ENCODE measurements around the gene FAM50B.

DNA sequence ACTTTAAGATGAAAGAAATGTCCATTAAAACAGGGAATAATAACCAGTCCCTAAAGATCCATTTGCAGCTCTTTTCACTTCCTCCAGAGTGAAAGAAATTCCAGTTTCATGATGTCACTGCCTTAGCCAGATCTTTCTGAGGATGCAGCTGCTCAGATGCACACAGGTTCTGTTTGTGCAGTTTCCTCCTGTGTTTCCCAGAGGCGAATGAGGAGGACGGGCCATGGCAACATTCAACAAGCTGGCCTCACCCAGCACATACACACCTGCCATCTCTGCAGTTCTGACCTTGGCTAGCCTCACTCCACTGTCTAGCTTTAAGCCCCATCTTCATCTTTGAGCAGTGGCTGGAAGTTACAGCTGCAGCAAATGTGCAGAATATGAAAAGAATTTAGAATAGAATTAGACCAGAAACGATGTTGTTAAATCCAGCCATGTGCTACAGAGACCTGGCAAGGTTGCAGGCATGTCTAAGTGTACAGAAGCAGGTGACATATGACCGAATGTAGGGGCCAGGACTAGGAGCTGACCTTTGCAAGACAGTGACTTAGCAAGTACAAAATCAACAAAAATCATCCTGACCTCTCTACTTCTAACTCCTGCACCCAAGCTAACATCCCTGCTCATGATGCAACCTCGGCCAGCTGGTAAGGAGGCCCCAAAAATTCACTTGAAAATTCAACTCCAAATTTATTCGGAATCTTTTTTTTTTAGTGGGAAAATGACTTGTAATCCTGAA is 35.0 kb downstream of the FAM50B start:
- TF ChIP-seq, protein P1, sequence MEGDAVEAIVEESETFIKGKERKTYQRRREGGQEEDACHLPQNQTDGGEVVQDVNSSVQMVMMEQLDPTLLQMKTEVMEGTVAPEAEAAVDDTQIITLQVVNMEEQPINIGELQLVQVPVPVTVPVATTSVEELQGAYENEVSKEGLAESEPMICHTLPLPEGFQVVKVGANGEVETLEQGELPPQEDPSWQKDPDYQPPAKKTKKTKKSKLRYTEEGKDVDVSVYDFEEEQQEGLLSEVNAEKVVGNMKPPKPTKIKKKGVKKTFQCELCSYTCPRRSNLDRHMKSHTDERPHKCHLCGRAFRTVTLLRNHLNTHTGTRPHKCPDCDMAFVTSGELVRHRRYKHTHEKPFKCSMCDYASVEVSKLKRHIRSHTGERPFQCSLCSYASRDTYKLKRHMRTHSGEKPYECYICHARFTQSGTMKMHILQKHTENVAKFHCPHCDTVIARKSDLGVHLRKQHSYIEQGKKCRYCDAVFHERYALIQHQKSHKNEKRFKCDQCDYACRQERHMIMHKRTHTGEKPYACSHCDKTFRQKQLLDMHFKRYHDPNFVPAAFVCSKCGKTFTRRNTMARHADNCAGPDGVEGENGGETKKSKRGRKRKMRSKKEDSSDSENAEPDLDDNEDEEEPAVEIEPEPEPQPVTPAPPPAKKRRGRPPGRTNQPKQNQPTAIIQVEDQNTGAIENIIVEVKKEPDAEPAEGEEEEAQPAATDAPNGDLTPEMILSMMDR (IDR thresholded peaks at IDR 0.05; ENCODE audit: poor library complexity) = no peak
- TF ChIP-seq EZH2 (IDR thresholded peaks at IDR 0.05; ENCODE audit: borderline replicate concordance) = no peak
- no peak for TF ChIP-seq EZH2phosphoT487 (IDR thresholded peaks at IDR 0.05; ENCODE audit: low read depth, severe bottlenecking, unreplicated experiment)
